OCI-LY7 (cell line): ENCODE results near the gene LOX. TPM values are rescaled to one million over a fixed set of nuclear protein-coding genes. Genes with fewer than 3 reads are reported as not detected.

Source experiments
- BruUV-seq: library from RNA; stranded (reverse); fragments of 400-500 nt; replicated peaks from 2 replicates; lab custom pipeline; 2021; lab: Mats Ljungman, UMichigan
- CTCF ChIA-PET: fragments of 300-600 bp; sonication (Branson Sonifier 250); formaldehyde crosslinking; loops from one replicate; lab custom pipeline; 2022; ENCODE audit warnings: antibody characterized with exemption; ENCODE audit not compliant: unreplicated experiment; lab: Charles Lee
- POLR2A ChIA-PET: fragments of 300-600 bp; sonication (Branson Sonifier 250); formaldehyde crosslinking; loops from one replicate; lab custom pipeline; 2022; ENCODE audit warnings: antibody characterized with exemption; lab: Charles Lee
- DNase-seq: peaks from one replicate; pipeline ENCODE4 v3.0.0-alpha.2; 2015; ENCODE audit warnings: low spot score
- H2AFZ ChIP-seq: fragments of 200-600 bp; sonication (generic), shearing (Covaris generic); 2 replicates; pipeline ENCODE4 v1.6.1; 2014; ENCODE audit warnings: mild to moderate bottlenecking, antibody characterized with exemption, low read length, moderate library complexity
- H3K27ac ChIP-seq: fragments of 200-600 bp; sonication (generic); 2 replicates; pipeline ENCODE4 v1.5.1; 2014; ENCODE audit warnings: mixed run types, low read depth, mild to moderate bottlenecking, moderate library complexity, low read length, inconsistent platforms; ENCODE audit not compliant: poor library complexity, severe bottlenecking
- H3K36me3 ChIP-seq: fragments of 200-600 bp; sonication (generic); 2 replicates; pipeline ENCODE4 v1.6.1; 2014; ENCODE audit warnings: mild to moderate bottlenecking, antibody characterized with exemption, low read length, moderate library complexity, mixed read lengths; ENCODE audit not compliant: insufficient read depth
- H3K4me1 ChIP-seq: fragments of 200-600 bp; sonication (generic); 2 replicates; pipeline ENCODE4 v1.5.1; 2014; ENCODE audit warnings: mild to moderate bottlenecking, low read length; ENCODE audit not compliant: insufficient read depth, poor library complexity, severe bottlenecking
- H3K4me2 ChIP-seq: fragments of 200-600 bp; sonication (generic); 2 replicates; pipeline ENCODE4 v1.6.1; 2014; ENCODE audit warnings: mild to moderate bottlenecking, low read length
- H3K4me3 ChIP-seq: fragments of 200-600 bp; sonication (generic); 2 replicates; pipeline ENCODE4 v1.5.1; 2014; ENCODE audit warnings: mild to moderate bottlenecking, low read depth, low read length; ENCODE audit not compliant: poor library complexity, severe bottlenecking
- H3K79me2 ChIP-seq: fragments of 200-600 bp; sonication (generic); 2 replicates; pipeline ENCODE4 v1.6.1; 2016; ENCODE audit warnings: low read depth, mild to moderate bottlenecking, low read length, moderate library complexity, mixed read lengths; ENCODE audit not compliant: insufficient read depth
- H3K9me2 ChIP-seq: fragments of 200-600 bp; sonication (generic); 2 replicates; pipeline ENCODE4 v1.6.1; 2016; ENCODE audit warnings: mild to moderate bottlenecking, low read length, mixed read lengths; ENCODE audit not compliant: insufficient read depth
- H3K9me3 ChIP-seq: fragments of 200-600 bp; sonication (generic); 2 replicates; pipeline ENCODE4 v1.6.1; 2014; ENCODE audit warnings: mild to moderate bottlenecking, mixed run types, low read length, mixed read lengths
- H4K20me1 ChIP-seq: fragments of 200-600 bp; sonication (generic); 2 replicates; pipeline ENCODE4 v1.6.1; 2014; ENCODE audit warnings: mild to moderate bottlenecking, antibody characterized with exemption, low read length, moderate library complexity, mixed read lengths; ENCODE audit not compliant: insufficient read depth
- EZH2phosphoT487 ChIP-seq: fragments of 200-600 bp; sonication (generic); IDR thresholded peaks from 2 replicates; pipeline ENCODE4 v1.6.1; 2018; ENCODE audit warnings: low read depth, borderline replicate concordance, mild to moderate bottlenecking, mixed run types, antibody characterized with exemption, low read length, moderate library complexity, mixed read lengths
- intact Hi-C: fragments of 100-400 bp; cut with micrococcal nuclease; formaldehyde crosslinking; loops from one replicate; pipeline ENCODE4 v1.10.0; 2022; ENCODE audit not compliant: unreplicated experiment
- total RNA-seq, 2 experiments: library from RNA; depleted of rRNA in 1 of 2; stranded (reverse); fragments of >200 nt in 1 of 2; shearing (Covaris generic) in 1 of 2; gene quantifications; 2 replicates each; pipeline ENCODE4 v1.2.3, GENCODE V29; 2014 to 2022
- TF ChIP-seq, protein P1 (sequence below): fragments of 200-600 bp; sonication (generic); conservative IDR thresholded peaks from 2 replicates; pipeline ENCODE4 v1.5.1; 2014; ENCODE audit warnings: mild to moderate bottlenecking, antibody characterized with exemption, low read length, moderate library complexity, mixed read lengths

Gene LOX
- total RNA-seq, 2 experiments from 2014 or later: not detected

GRCh38 chr5:122040636-122041302, 37.3 kb downstream of the LOX start:
- no peaks in the 10 kb centered on the region for H3K79me2 ChIP-seq
- BruUV-seq: no TSS peak
- TF ChIP-seq EZH2phosphoT487: no peak
- TF ChIP-seq, protein P1, sequence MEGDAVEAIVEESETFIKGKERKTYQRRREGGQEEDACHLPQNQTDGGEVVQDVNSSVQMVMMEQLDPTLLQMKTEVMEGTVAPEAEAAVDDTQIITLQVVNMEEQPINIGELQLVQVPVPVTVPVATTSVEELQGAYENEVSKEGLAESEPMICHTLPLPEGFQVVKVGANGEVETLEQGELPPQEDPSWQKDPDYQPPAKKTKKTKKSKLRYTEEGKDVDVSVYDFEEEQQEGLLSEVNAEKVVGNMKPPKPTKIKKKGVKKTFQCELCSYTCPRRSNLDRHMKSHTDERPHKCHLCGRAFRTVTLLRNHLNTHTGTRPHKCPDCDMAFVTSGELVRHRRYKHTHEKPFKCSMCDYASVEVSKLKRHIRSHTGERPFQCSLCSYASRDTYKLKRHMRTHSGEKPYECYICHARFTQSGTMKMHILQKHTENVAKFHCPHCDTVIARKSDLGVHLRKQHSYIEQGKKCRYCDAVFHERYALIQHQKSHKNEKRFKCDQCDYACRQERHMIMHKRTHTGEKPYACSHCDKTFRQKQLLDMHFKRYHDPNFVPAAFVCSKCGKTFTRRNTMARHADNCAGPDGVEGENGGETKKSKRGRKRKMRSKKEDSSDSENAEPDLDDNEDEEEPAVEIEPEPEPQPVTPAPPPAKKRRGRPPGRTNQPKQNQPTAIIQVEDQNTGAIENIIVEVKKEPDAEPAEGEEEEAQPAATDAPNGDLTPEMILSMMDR: no peak
- ChIA-PET CTCF (interaction anchor here (1.0 kb wide), 1 partner anchor 61 kb away, joined by 3 read pairs; no protein-coding TSS in a partner anchor), POLR2A (interaction anchor here (0.6 to 0.7 kb wide), 3 partner anchors 9 to 288 kb away, joined by 3 to 7 read pairs (median 5); no protein-coding TSS in a partner anchor)
- H3K9me2 ChIP-seq: no peaks in the 10 kb centered on the region
- H2AFZ ChIP-seq: no peak overlapping the region
- no peak for DNase-seq
- no peak overlapping the region for H3K27ac ChIP-seq
- H3K4me3 ChIP-seq: no peak overlapping the region
- intact Hi-C loops: no loop called here
- no peaks in the 10 kb centered on the region for H3K9me3 ChIP-seq
- H3K36me3 ChIP-seq: no peaks in the 10 kb centered on the region
- H3K4me2 ChIP-seq: no peak overlapping the region
- no peaks in the 10 kb centered on the region for H3K4me1 ChIP-seq
- no peaks in the 10 kb centered on the region for H4K20me1 ChIP-seq

- Histone ChIP-seq H2AFZ (no peak overlapping the region), H3K4me1 (no peaks in the 10 kb centered on the region), H3K4me2 (no peak overlapping the region), H4K20me1 (no peaks in the 10 kb centered on the region), H3K9me2 (no peaks in the 10 kb centered on the region), H3K36me3 (peaks cover 5% of the 10 kb centered on the region; the same call in 1 of the 2 replicates), H3K79me2 (no peaks in the 10 kb centered on the region), H3K4me3 (no peak overlapping the region), H3K9me3 (no peaks in the 10 kb centered on the region), H3K27ac (no peak overlapping the region)
- POLR2A ChIA-PET: interaction anchor here (0.6 to 0.7 kb wide), 2 partner anchors 8 to 18 kb away, joined by 3 to 4 read pairs; no protein-coding TSS in a partner anchor
- intact Hi-C loops: no loop called here
- CTCF ChIA-PET: no interaction called here
- BruUV-seq: no TSS peak
- no peak for DNase-seq
- TF ChIP-seq, protein P1: no peak
- TF ChIP-seq EZH2phosphoT487: no peak
These were observed 41.7 kb downstream of the LOX start for GRCh38 chr5:122036326-122036725.

DNA sequence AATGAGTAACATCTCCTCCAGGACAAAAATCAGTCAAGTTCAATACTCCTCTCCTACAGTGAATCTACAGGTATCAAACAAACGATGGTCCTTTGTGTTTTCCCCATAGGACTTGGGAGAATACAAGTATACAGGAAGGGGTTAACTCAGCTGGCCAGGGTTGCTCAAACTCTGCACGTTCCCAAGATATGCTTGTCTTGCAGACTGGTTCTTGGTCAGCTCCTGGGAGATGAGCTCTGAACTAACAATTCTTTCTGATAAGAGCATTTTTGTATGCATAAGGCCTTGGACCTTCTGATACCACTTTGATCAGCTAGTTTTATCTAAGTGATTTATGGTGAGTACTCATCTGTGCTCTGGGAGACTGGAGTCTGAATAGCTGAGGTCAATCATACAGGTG, 42.1 kb downstream of the LOX start:
- H3K4me2 ChIP-seq: no peak overlapping the region
- no peaks in the 10 kb centered on the region for H3K9me2 ChIP-seq
- H3K4me1 ChIP-seq: no peaks in the 10 kb centered on the region
- ChIA-PET POLR2A (interaction anchor here (0.7 kb wide), 1 partner anchor 17 kb away, joined by 4 read pairs; no protein-coding TSS in a partner anchor), CTCF (no interaction called here)
- DNase-seq: no peak
- no peaks in the 10 kb centered on the region for H3K9me3 ChIP-seq
- H4K20me1 ChIP-seq: no peaks in the 10 kb centered on the region
- intact Hi-C loops: no loop called here
- H2AFZ ChIP-seq: no peak overlapping the region
- no peaks in the 10 kb centered on the region for H3K79me2 ChIP-seq
- H3K36me3 ChIP-seq: peaks cover 9% of the 10 kb centered on the region; the same call in 1 of the 2 replicates
- H3K27ac ChIP-seq: no peak overlapping the region
- no peak for TF ChIP-seq EZH2phosphoT487
- TF ChIP-seq, protein P1: no peak
- no peak overlapping the region for H3K4me3 ChIP-seq
- BruUV-seq: no TSS peak
